Measurements from ENCODE around the gene SLC39A12.
"Not testable (repeated sequence)": the region's sequence is repeated elsewhere in the genome, so short reads cannot be mapped to it uniquely, and the experiment has no call there.

Gene SLC39A12

DNA sequence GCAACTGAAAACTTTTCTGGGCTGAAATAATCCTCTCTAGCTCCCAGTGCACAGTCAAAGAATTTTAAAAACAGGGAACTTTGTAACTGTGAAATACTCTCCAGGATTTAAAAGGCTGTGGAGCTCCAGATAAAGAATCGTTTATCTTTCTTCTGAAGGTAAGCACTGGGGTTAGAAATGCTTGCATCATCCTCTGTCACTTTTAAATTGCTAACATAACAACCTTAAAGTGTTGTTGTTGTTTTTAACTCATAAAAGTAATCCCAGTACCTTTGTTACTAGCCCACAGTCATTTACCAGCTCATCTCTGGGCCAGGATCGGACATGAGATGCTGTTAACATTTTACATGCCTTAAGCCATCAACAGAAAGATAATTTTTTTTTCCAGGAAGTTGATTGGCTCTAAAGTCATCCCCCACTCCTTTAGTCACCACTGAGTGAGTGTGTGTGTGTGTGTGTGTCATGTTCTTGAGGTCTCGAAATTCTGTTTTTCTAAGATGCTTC, at the start of gene SLC39A12:
TSS of gene SLC39A12 (plus strand) at position 51 of the 504 bp plus-strand sequence. CDS start 1,359 bp downstream, outside the sequence.
- no peak for DNase-seq

GRCh38 chr10:17904564-17904963, 47.2 kb upstream of the SLC39A12 start:
- DNase-seq: no peak

DNA sequence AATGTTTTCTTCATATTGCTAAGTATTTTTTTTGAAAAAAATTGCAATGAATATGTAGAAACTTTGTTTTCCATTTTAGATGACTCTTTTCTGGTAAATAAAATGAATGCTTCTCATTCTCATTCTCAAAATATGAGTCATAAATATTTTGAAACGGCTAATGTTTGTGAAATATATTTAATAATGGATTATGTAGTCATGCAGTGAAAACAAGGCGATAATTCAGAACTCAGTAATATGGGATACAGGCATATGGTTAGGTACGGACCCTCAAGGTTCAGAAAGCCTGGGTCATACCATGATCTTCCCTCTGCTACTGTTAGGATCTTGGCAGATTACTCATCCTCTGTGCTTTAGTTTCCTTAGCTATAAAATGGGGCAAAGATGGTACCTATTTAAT, 46.2 kb upstream of the SLC39A12 start:
- no peak for DNase-seq

DNA sequence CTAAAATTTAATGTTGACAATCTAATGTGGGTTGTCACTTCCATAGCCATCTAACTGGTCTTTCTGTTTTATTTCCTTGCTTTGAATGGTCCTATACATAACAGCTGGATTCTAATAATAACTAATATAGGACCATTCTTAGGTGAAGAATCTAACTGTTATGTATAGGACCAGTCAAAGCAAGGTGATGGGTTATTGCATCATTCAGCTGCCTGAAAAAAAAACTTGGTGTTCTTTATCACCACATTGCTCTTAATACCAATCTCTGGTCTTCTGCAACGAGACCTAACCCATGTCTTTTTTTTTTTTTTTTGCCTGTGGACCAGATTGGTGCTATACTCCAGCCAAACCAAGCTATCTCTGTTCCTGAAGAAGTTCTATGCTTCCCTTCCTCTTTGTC, 45.7 kb upstream of the SLC39A12 start:
- no peak for DNase-seq

GRCh38 chr10:17907641-17908040, 44.1 kb upstream of the SLC39A12 start:
- no peak for DNase-seq

GRCh38 chr10:17910125-17910789, 41.5 kb upstream of the SLC39A12 start:
- peak in 6 of 58 donors; percentile 2 to 19 (median 14) for DNase-seq

- no peak for DNase-seq
Measured at GRCh38 chr10:17912754-17913153, 39.0 kb upstream of the SLC39A12 start.

DNA sequence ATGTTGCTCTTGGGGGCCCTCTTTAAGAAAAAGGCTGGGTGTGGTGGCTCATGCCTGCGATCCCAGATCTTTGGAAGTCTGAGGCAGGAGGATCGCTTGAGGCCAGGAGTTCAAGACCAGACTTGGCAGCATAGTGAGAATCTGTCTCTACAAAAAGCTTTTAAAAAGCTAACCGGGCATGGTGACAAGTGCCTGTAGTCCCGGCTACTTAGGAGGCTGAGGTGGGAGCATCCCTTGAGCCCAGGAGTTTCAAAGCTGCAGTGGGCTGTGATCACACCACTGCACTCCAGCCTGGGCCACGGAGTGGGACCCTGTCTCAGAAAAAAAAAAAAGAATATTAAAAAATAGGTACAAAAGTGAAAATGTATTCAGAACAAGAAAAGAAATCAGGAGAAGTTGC, 38.1 kb upstream of the SLC39A12 start:
- no peak for DNase-seq

GRCh38 chr10:17914169-17915045, 37.3 kb upstream of the SLC39A12 start:
- no peak for DNase-seq

DNA sequence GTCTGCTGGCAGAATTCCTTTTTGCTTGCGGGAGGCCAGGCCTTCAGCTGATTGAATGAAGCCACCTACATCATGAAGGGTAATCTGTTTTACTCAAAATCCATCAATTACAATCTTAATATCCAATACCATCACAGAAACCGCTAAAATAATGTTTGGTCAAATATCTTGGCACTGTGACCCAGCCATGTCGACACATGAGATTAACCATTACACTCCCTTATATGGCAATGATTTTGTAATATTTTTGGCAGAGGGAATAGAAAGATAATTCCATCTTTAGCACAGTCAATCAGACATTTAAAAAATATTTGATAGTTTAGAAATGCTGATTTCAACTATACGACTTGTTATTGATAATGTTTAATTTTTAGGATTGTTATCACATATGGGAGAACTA, 36.5 kb upstream of the SLC39A12 start:
- DNase-seq: no peak

DNA sequence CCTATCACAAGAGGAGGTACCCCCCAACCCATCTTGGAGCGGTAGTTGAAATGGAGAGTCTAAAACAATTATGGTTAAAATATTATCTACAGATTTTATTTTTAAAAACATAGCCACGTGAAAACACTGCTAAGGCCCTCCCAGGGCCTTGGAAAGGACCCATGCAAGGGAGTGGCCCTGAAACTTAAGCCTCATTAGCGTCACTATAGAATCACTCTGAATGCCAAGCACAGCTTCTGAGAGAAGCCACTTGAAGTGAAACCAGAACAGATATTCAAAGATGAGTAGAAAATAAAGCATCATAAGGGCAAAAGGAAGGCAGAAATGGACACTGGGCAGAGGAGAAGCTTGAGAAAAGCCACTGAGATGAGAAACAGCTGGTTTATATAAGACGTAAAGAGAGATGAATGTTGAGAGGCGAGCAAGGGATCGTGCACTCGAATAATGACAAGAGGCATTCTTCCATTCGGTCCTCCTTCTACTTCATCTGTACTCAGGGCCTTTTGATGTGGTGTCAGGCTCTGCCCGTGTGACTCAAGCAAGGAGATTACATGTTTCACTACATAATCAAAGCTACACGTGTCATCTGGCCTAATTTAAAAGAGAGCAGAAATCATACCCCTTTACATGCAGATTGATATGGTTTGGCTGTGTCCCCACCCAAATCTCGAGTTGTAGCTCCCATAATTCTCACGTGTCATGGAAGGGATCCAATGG, 33.4 kb upstream of the SLC39A12 start:
- no peak for DNase-seq

DNA sequence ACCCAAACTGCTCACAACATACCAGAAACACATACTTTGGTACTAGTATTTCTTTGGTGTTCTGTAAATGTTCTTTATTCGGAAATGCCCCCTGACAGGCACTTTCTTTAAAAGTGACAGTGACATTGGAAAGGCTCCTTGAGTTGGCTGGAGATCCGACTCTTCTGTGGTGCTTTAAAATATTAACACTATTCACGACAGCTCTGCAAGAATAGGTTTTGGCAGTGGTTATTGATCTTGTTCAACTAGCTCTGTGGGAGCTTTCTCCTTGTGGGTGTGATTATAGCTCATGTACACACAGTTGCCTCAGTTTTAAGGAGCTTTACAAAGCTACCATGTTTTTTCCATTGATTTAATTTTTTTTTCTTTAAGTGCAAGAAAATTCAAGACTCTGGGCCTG, 30.3 kb upstream of the SLC39A12 start:
- no peak for DNase-seq

GRCh38 chr10:17923728-17924127, 28.0 kb upstream of the SLC39A12 start:
- DNase-seq: peak in 46 of 58 donors; percentile 3 to 85 (median 40)

DNA sequence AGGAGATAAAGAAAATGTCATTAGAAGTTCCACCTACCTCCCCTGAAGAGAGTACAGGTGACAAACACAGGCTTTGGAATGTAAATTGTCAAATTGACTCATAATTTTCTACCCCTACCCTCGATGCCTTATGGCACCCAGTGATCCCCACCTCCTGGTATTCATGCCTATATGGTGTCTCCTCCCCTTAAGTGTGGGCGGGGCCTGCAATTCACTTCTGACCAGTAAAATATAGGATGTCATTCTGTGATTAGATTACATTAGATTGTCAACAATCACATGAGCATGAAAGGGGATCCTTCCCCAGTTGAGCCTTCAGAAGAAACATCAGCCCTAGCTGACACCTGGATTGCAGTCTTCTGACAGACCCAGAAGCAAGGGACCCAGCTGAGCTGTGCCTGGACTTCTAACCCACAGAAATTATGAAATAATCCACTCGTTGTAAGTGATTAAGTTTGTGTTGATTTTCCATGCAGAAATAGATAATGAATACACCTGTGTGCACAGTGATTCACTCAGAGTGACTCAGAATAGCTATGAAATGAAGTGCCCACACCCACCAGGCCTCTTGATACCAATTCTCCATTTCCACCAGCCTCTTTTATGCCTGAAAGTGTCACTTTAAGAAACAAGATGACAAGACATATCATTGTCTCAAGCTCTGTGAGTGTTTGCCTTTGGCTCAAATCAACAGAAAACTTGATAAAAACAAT, 8.5 kb upstream of the SLC39A12 start:
- no peak for DNase-seq

- not testable (repeated sequence) for DNase-seq
Measured at GRCh38 chr10:17950269-17950668, 1.4 kb upstream of the SLC39A12 start.

- no peak for DNase-seq
Measured at GRCh38 chr10:17950726-17951125, 992 bp upstream of the SLC39A12 start.

DNA sequence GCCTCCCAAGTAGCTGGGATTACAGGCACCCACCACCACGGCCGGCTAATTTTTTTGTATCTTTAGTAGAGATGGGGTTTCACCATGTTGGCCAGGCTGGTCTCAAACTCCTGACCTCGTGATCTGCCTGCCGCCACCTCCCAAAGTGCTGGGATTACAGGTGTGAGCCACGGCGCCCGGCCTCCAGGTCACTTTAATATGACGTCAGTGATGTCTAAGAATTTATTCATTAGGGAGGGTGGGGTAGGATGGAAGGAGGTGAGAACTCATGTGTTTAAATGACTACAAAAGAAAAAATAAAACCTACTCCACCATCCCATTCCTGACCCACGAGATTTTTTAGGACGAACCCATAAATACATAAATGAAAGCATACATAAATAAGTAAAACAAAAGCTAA, 2.7 kb downstream of the SLC39A12 start:
- DNase-seq: not testable (repeated sequence)

- DNase-seq: no peak
Measured at GRCh38 chr10:17954861-17955260, 3.1 kb downstream of the SLC39A12 start.

- no peak for DNase-seq
Measured at GRCh38 chr10:17958049-17958448, 6.3 kb downstream of the SLC39A12 start.

GRCh38 chr10:17959870-17960269, 8.2 kb downstream of the SLC39A12 start:
- DNase-seq: no peak
